SK-N-MC (cell line): Measurements from ENCODE around the gene CELF2.

Source experiments
- DNase-seq: peaks from one replicate; pipeline ENCODE4 v3.0.0-alpha.2; 2011; ENCODE audit warnings: low read depth, low spot score
- H3K27ac ChIP-seq: fragments of 200-600 bp; sonication (generic); 2 replicates; pipeline ENCODE4 v1.5.1; 2016; ENCODE audit warnings: mixed run types
- H3K36me3 ChIP-seq: fragments of 200-600 bp; sonication (generic); 2 replicates; pipeline ENCODE4 v1.6.1; 2017; ENCODE audit warnings: antibody characterized with exemption, low read length, mixed read lengths; ENCODE audit not compliant: insufficient read depth
- H3K4me3 ChIP-seq: fragments of 200-600 bp; sonication (generic); 2 replicates; pipeline ENCODE4 v1.5.1; 2016
- H3K9ac ChIP-seq: fragments of 200-600 bp; sonication (generic); 2 replicates; pipeline ENCODE4 v1.8.0; 2017; ENCODE audit warnings: mixed run types, mixed read lengths; ENCODE audit not compliant: insufficient read length
- H3K9me3 ChIP-seq: fragments of 200-600 bp; sonication (generic); 2 replicates; pipeline ENCODE4 v1.6.1; 2017; ENCODE audit warnings: low read depth, mild to moderate bottlenecking, antibody characterized with exemption, low read length, moderate library complexity, mixed read lengths
- EZH2 ChIP-seq: fragments of 200-600 bp; sonication (generic); IDR thresholded peaks from one replicate; pipeline ENCODE4 v1.6.1; 2017; ENCODE audit warnings: antibody characterized with exemption
- FOXP2 ChIP-seq: optimal IDR thresholded peaks from 2 replicates; pipeline ENCODE3; 2011; ENCODE audit warnings: mild to moderate bottlenecking, moderate library complexity; ENCODE audit not compliant: insufficient read depth; ENCODE audit errors: extremely low read length, control extremely low read depth
- POLR2AphosphoS5 ChIP-seq: IDR thresholded peaks from 2 replicates; pipeline ENCODE4 v1.6.1; 2012; ENCODE audit warnings: mild to moderate bottlenecking, low read depth, low read length, borderline replicate concordance

The CELF2 gene

DNA sequence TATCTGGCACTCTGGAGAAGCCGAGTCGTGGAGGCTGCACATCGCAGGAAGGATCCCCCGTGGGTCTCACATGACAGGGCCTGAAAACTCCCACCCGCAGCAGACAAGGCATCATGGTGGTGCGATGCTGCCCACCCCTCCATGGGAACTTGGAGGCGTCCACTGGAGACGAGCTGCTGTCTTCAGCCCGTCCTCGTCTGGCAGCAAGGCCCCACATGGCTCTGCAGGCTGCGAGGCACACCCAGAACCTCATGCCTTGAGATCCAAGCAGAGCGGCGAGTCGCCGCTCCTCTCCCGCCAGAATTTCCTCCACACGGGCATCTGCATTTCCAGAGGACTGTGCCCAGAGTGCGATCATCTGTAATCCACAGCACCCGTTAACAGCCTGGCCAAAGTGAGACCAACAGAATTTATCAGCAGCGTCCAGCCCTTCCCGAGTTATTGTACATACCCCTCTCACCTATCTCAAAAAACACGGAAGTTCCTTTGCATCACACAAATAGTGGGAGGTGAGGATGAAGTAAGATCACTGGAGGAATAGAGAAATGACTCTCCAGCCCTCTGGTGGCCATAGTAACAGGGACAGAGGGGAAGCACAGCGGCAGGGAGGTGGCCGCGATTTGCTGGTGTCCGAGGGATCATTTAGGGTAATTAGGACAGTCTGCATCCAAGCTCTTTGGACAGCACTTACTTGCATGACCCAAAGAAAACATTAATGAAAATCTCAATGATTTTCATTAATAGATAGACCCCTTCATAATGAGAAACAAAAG is 301.3 kb downstream of the CELF2 start:
- Histone ChIP-seq H3K27ac (no peak overlapping the region), H3K9me3 (no peaks in the 10 kb centered on the region), H3K9ac (no peak overlapping the region), H3K4me3 (no peak overlapping the region), H3K36me3 (no peaks in the 10 kb centered on the region)
- TF ChIP-seq POLR2AphosphoS5 (no peak), EZH2 (no peak), FOXP2 (no peak)
- no peak for DNase-seq

DNA sequence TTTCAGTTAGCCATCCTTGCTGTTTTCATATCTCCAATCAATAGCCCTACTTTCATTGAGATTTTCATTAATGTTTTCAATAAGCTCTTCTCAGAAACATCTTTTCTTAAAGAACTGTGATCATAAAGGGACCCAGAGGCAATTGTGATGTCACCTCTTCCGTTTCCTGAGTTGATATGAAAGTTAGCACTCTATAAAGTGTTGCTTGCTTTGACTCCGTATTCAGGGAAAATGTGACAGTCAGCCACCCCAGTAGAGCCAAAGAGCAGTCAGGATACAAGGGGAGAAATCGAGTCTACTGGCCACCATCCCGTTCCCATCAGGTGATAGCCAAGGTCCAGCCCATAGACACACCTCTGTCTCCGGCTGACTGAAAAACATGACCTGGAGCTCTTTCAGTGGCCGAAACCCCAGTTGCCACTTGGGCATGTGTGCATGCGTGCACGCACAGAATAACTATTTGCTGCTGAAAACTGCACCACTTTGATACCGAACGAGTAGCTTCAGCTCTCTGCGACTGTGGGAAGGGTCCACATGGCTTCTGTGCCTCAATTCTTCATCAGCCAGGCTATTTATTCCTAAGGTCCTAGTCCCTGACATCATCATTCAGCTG is 302.4 kb downstream of the CELF2 start:
- Histone ChIP-seq H3K4me3 (no peak overlapping the region), H3K27ac (no peak overlapping the region), H3K9ac (no peak overlapping the region), H3K36me3 (no peaks in the 10 kb centered on the region), H3K9me3 (no peaks in the 10 kb centered on the region)
- no peak for DNase-seq
- no peak for TF ChIP-seq POLR2AphosphoS5
- no peak for TF ChIP-seq EZH2
- TF ChIP-seq FOXP2: no peak

- Histone ChIP-seq H3K4me3 (no peak overlapping the region), H3K27ac (no peak overlapping the region), H3K9me3 (no peaks in the 10 kb centered on the region), H3K9ac (no peak overlapping the region), H3K36me3 (no peaks in the 10 kb centered on the region)
- TF ChIP-seq FOXP2: no peak
- no peak for TF ChIP-seq POLR2AphosphoS5
- TF ChIP-seq EZH2: no peak
- DNase-seq: no peak
Observed at GRCh38 chr10:11320809-11321520, 303.3 kb downstream of the CELF2 start.

DNA sequence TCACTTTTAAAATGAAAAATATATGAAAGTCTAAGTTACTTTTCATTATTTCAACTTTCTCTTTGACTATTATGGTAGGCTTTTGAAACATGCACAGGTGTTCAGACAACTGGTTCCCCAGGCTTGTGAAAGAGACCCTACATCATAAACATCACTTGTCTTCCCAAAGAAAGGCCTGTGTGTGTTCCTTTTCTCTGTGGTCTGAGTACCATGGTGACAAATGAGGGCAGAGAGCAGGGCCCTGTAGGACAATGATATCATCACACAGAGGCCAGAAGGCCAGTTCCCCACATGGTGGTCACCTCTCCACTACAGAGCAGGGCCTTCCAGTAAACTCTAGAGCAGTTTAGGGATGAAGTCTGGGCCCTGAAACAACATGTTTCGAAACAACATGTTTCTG is 305.0 kb downstream of the CELF2 start:
- Histone ChIP-seq H3K27ac (no peak overlapping the region), H3K4me3 (no peak overlapping the region), H3K9me3 (no peaks in the 10 kb centered on the region), H3K36me3 (no peaks in the 10 kb centered on the region), H3K9ac (no peak overlapping the region)
- no peak for TF ChIP-seq POLR2AphosphoS5
- no peak for DNase-seq

- Histone ChIP-seq H3K9ac (no peak overlapping the region), H3K36me3 (no peaks in the 10 kb centered on the region), H3K4me3 (no peak overlapping the region), H3K9me3 (no peaks in the 10 kb centered on the region), H3K27ac (no peak overlapping the region)
- DNase-seq: no peak
- TF ChIP-seq FOXP2 (no peak), EZH2 (no peak), POLR2AphosphoS5 (no peak)
Observed at GRCh38 chr10:11324761-11325321, 307.2 kb downstream of the CELF2 start.

- no peak overlapping the region for H3K9ac ChIP-seq
- TF ChIP-seq EZH2 (no peak), POLR2AphosphoS5 (no peak), FOXP2 (no peak)
- no peak overlapping the region for H3K4me3 ChIP-seq
- no peaks in the 10 kb centered on the region for H3K9me3 ChIP-seq
- DNase-seq: no peak
- no peaks in the 10 kb centered on the region for H3K36me3 ChIP-seq
- H3K27ac ChIP-seq: no peak overlapping the region
Observed at GRCh38 chr10:11325817-11326216, 308.1 kb downstream of the CELF2 start.

DNA sequence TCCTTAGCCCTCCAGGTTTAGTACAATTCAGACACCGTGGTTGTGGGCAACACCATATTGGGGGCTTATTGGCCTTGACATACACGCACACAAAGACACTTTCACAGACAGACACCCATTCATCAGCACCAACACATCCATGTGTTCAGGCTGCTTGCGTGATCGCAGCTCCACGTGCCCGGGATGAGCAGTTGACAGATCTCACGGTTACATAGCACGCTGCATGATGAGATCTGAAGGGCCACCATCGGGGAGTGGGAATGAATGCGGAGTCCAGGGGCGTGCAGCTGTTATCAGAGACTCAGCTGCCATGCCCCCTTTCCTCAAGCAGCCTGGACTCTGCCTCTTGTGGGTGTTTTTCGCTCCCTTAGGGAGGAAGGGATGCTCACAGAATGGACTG is 308.6 kb downstream of the CELF2 start:
- TF ChIP-seq POLR2AphosphoS5 (no peak), EZH2 (no peak), FOXP2 (no peak)
- Histone ChIP-seq H3K4me3 (no peak overlapping the region), H3K36me3 (no peaks in the 10 kb centered on the region), H3K27ac (no peak overlapping the region), H3K9ac (no peak overlapping the region), H3K9me3 (no peaks in the 10 kb centered on the region)
- DNase-seq: no peak

DNA sequence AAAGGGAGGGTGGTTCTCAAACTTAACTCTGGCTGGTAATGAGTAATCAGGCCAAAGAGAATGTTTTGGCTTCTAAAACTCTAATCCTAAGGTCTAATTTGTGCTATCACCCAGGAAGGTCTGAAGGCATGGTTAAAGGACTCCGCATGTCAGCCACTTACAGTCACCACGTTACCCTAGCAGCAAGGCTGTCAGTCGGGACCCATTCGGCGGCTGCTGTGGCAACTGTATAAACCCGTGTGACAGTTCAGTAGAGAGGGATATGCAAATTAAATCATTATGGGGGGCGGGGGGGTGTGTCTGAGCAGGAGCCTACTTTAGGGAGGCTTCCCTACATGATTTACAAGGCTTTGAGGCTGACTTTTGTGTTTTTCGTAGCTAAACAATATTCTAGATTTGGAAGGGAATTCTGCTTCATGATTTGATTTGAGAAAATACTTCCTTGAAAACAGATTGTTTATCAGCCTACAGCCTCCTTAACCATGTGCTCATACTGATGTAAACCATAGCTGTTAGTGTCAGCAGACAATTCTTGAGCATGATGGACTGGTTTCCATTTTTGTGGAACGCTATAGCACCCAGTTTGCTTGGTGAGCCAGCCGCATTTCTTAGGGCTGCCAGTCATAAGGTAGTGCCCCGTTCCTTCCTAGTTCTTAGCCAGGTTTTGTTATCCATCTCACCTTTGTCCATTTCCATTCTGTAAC is 309.4 kb downstream of the CELF2 start:
- DNase-seq: no peak
- Histone ChIP-seq H3K27ac (no peak overlapping the region), H3K9ac (no peak overlapping the region), H3K4me3 (no peak overlapping the region), H3K36me3 (no peaks in the 10 kb centered on the region), H3K9me3 (no peaks in the 10 kb centered on the region)
- TF ChIP-seq EZH2 (no peak), POLR2AphosphoS5 (no peak), FOXP2 (no peak)
